GM19193 (cell line): Measurements from ENCODE around the gene BORCS8.

Experiments used
- POLR2A ChIP-seq: IDR thresholded peaks from 4 replicates; pipeline ENCODE4 v1.6.1; 2011; ENCODE audit not compliant: insufficient read depth, insufficient read length; ENCODE audit errors: extremely low read depth

The BORCS8 gene

DNA sequence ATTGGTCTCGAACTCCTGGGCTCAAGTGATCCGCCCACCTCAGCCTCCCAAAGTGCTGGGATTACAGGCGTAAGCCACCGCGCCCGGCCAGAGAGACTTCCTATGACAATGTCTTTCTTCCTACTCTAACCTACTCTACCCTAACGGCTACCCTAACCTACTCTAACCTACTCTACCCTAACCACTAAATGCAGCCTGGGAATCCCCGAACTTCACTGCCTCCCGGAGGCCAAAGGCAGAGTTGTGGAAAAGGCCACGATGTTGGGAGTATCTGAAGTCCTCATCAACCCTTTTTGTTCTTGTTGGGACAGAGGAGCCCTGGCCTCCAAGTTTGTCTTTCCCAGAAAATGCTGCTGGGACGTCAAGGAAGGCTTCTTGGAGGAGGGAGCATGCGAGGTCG, 12.2 kb upstream of the BORCS8 start:
- TF ChIP-seq POLR2A, result no peak

GRCh38 chr19:19203012-19203856, 11.3 kb upstream of the BORCS8 start, which contains the start of gene NR2C2AP:
Gene NR2C2AP, minus strand, starts transcription at chr19:19203414. Its CDS starts 354 bp downstream, at chr19:19203060.
- peak; percentile 64 for TF ChIP-seq POLR2A

GRCh38 chr19:19202707-19203011, 10.7 kb upstream of the BORCS8 start:
- TF ChIP-seq POLR2A, result no peak

DNA sequence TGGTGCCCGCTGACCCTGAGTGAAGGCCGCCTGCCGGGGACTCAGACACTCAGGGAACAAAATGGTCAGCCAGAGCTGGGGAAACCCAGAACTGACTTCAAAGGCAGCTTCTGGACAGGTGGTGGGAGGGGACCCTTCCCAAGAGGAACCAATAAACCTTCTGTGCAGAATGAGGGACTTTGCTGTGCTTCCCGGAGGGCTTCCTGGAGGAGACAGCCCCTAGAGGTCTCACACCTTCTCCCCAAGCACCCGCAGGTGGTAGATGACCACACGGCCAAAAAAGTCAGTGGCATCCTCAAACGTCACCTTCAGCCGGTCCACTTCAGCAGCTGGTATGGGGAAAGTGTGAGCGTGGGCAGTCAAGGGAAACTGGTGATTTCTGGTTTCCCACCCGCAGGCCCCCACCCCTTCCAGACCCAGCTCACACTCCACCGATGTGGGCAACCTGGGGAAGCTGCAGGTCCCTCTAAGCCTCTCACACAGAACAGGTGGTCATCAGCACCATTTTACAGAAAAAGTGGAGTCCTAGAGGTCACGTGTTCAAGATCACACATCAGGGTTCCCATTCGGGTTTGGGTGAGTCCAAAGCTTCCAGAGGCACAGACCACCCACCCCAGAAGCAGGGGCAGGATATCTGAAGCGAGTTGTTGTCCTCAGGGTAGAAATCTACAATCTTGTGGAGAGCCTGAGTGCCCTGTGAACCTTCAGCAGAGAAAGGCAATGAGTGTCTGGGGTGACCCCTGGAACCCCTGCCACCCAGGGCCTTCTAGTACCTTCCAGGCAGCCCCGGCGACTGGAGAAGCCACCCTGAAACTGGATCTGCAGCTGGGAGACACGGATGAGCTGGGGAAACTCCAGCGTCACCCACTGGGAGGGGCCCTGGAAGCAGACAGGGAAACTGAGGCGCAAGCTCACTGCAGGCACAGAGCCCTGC, 10.0 kb upstream of the BORCS8 start:
- no peak for TF ChIP-seq POLR2A

GRCh38 chr19:19193926-19194325, 2.0 kb upstream of the BORCS8 start:
- TF ChIP-seq POLR2A, result no peak

DNA sequence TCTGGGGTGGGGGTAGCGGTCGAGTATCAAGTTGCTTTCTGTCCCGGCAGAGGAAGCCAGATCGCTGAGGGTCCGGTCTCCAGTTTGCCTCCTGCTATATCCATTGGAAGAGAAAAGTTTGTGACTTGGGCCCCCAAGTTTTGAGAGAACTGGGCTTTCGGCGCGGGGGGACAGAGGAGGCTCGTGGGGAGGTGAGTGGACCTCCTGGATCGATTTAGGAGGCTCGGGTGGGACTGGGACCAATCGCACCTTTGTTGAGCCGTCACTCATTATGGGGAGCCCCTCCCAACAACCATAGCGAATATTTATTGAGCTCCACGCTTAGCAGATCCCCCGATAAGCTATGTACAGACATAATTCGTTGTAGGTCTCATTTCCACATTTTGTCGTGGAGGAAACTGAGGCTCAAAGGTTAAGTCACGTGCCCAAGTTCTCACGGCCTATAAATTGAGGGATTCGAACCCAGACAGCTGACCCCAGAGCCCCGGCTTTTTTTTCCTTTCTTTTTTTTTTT, 1.0 kb upstream of the BORCS8 start:
- peak; percentile 55 for TF ChIP-seq POLR2A

DNA sequence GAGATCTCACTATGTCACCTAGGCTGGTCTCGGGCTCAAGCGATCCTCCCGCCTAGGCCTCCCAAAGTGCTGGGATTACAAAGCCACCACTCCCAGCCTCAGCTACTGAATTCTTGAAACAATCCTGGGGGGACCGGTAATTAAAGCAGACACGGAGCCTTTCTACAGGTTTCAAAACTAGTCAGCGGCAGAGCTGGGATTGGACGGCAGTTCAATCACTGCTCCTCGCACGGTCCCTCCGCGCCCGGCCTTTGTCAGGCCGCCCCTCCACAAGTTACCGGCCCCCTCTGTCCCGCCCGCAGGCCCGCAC, 229 bp downstream of the BORCS8 start:
- no peak for TF ChIP-seq POLR2A

- TF ChIP-seq POLR2A, result no peak
Measured at GRCh38 chr19:19186742-19187141, 5.2 kb downstream of the BORCS8 start.

DNA sequence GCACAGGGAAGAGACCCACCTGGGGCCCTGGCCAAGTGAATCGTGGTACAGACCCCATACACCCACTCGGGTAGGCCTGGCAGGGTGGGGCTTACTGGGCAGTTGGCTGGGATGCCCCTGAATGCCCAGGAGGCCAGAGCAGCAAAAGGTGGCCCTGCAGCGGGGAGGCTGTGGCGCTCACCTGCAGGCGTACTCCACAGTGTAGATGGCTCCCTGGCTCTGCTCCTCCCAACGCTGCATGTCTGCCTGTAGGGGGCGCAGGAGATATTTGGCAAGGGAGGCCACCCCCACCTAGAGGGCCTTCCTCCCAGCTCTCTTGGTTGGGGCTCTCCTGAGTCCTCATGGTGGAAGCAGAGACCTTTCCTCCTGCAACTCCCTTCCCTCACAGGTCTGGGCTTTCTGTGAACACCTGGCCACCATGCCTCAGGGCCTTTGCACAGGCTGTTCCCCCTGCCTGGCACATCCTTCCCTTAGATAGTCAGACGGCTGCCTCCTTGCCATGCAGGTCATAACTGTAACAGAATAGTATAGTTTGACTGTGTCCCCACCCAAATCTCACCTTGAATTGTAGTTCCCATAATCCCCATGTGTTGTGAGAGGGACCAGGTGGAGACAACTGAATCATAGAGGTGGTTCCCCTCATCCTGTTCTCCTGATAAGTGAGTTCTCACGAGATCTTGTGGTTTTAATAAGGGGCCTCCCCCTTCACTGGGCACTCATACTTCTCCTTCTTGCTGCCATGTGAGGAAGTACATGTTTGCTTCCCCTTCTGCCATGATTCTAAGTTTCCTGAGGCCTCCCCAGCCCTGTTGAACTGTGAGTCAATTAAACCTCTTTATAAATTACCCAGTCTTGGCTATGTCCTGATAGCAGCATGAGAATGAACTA, 5.9 kb downstream of the BORCS8 start:
- TF ChIP-seq POLR2A, result no peak

GRCh38 chr19:19181488-19181998, 10.4 kb downstream of the BORCS8 start:
- no peak for TF ChIP-seq POLR2A

GRCh38 chr19:19179548-19180441, 12.2 kb downstream of the BORCS8 start:
- TF ChIP-seq POLR2A, result no peak

GRCh38 chr19:19176950-19177349, 15.0 kb downstream of the BORCS8 start:
- no peak for TF ChIP-seq POLR2A

GRCh38 chr19:19171821-19172532, 20.0 kb downstream of the BORCS8 start:
- TF ChIP-seq POLR2A, result no peak
